ENCODE measurements around the gene EXOC4. TPM values are rescaled to one million over a fixed set of nuclear protein-coding genes. Genes with fewer than 3 reads are reported as not detected.

The EXOC4 gene
- total RNA-seq, 4 donors from 2014 or later: 36.6 to 64.0 (median 57.4) TPM

DNA sequence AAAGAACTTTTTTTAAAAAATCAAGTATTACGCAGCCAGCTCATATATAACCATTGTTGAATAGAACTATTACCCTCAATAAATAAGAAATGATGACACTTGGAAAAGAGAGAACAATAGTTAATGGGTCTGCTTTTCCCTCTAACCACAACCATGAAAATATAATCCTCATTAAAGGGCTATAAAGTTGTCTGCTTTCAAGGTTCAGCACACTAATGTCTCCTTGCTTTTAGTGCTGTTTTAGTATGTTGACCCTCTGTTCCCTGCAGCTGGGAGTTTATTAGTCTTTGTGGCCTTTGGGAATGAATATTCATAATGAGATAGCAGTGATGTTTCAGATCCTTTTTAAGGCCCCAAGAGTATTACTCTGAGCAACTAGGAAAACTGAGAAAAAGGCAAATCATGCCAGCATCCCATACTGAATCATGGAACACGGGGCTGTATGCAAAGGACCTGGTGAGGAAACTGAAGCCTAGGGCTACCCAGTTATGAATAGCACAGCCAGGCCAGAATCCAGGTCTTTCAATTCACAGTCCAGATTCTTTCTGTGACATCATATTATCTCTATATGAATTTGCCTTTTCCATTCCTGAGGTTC is 542.3 kb downstream of the EXOC4 start:
- intact Hi-C loops (cut with DNase I): no loop called here
- WGBS: 80% methylated on average over 2 of the region's 2 CpGs
- H3K4me1 ChIP-seq: peaks cover 0 to 5% (median 0%) of the 10 kb centered on the region in 4 donors

DNA sequence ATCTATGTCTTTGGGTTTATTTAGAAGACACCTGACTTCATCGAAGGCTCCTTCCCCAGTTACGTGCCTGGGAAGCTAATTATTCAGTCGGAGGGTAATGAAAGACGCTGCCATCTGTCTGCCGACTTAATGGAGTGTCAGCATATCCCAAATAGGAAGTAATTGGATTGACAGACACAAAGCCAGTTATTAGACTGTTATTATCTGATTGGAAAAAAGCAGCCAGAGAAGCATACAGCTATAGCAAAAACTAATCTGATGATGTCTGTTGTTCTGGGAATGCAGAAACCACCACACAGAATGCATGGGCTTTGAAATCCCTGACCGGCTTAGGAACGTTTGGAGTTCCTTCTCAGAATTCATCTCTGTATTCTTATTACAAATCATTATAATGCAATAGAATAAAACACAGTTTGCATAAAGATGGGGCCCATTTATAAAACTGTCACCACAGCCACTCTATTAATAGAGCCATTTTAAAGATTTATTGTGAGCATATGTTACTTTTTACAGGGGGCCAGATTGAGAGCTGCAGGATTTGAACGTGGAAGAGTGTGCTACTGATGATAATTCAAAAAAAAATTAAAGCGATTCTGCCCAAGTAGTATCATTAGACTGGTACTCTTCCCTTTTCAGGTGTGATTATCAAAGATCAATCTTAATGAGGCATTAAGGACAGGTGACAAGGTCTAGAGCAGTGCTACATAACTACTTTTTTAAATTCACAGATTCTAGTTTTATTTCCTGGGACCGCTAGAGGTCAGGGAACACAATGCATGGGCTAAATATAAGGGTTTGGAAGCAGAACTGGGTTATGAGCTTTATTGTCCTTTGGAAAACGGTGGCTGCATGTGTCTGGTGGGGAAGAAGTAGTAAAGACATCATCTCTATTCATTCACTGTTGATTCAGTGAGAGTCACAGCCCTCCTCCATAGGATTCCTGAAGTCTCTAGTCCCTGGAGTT is 544.2 kb downstream of the EXOC4 start:
- intact Hi-C loops (cut with DNase I): no loop called here
- Histone ChIP-seq H3K4me1 (peaks cover 0 to 5% (median 0%) of the 10 kb centered on the region in 4 donors), H3K4me3 (no peak overlapping the region), H3K27me3 (no peaks in the 10 kb centered on the region), H3K9me3 (no peaks in the 10 kb centered on the region), H3K36me3 (no peaks in the 10 kb centered on the region), H3K27ac (replicated peaks in 1 of 4) (no peak overlapping the region)
- 89% methylated on average over 11 of the region's 11 CpGs for WGBS
- TF ChIP-seq, protein P1, sequence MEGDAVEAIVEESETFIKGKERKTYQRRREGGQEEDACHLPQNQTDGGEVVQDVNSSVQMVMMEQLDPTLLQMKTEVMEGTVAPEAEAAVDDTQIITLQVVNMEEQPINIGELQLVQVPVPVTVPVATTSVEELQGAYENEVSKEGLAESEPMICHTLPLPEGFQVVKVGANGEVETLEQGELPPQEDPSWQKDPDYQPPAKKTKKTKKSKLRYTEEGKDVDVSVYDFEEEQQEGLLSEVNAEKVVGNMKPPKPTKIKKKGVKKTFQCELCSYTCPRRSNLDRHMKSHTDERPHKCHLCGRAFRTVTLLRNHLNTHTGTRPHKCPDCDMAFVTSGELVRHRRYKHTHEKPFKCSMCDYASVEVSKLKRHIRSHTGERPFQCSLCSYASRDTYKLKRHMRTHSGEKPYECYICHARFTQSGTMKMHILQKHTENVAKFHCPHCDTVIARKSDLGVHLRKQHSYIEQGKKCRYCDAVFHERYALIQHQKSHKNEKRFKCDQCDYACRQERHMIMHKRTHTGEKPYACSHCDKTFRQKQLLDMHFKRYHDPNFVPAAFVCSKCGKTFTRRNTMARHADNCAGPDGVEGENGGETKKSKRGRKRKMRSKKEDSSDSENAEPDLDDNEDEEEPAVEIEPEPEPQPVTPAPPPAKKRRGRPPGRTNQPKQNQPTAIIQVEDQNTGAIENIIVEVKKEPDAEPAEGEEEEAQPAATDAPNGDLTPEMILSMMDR (IDR thresholded peaks at IDR 0.05): no peak
- no peak for TF ChIP-seq POLR2A (IDR thresholded peaks at IDR 0.05; ENCODE audit: low read depth)
- TF ChIP-seq POLR2AphosphoS5 (IDR thresholded peaks at IDR 0.05): no peak
- no peak for TF ChIP-seq EP300 (IDR thresholded peaks at IDR 0.05)
- DNase-seq (ENCODE audit: extremely low spot score): no peak

More for the DNA sequence above, 542.3 kb downstream of the EXOC4 start:
- Histone ChIP-seq H3K36me3 (no peaks in the 10 kb centered on the region), H3K4me3 (no peak overlapping the region), H3K27ac (replicated peaks in 1 of 4) (no peak overlapping the region), H3K9me3 (no peaks in the 10 kb centered on the region), H3K27me3 (no peaks in the 10 kb centered on the region)
- TF ChIP-seq, protein P1 (IDR thresholded peaks at IDR 0.05): no peak
- TF ChIP-seq POLR2A (IDR thresholded peaks at IDR 0.05; ENCODE audit: low read depth): no peak
- TF ChIP-seq POLR2AphosphoS5 (IDR thresholded peaks at IDR 0.05): no peak
- TF ChIP-seq EP300 (IDR thresholded peaks at IDR 0.05): no peak
- no peak for DNase-seq (ENCODE audit: extremely low spot score)

DNA sequence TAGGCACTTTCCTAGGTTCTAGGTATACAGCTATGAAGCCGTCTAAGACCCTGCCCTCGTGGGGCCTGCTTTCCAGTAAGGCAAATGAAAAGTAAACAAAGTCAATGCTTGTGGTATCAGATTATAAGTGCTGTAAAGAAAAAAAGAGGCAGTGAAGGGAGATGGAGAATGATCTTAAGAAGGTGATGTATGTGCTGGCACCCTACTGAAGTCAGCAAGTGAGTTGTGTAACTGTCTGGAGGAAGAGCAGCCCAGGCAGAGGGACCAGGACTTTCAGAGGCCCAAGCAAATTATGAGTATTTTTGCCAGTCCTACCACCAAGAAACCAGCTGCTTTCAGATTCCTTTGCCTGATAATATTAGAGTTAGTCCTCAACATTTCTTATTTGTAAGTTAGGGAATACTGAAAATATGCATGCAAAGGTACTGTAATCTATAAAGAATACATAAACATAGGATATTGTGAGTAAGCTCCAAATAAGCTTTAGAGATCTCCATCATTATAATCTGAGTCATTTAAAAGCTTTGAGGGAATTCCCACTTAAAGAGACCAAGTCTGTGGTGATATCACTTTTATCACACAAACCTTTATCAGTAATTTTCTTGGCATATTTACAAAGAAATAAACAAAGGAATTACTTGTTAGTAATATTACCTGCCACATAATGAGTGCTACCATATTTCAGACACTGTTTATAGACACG is 545.1 kb downstream of the EXOC4 start:
- no peaks in the 10 kb centered on the region for H3K27me3 ChIP-seq
- no peak for TF ChIP-seq POLR2AphosphoS5 (IDR thresholded peaks at IDR 0.05)
- no peak for TF ChIP-seq POLR2A (IDR thresholded peaks at IDR 0.05; ENCODE audit: low read depth)
- TF ChIP-seq EP300 (IDR thresholded peaks at IDR 0.05): no peak
- TF ChIP-seq, protein P1 (IDR thresholded peaks at IDR 0.05): no peak
- no peaks in the 10 kb centered on the region for H3K36me3 ChIP-seq
- intact Hi-C loops (cut with DNase I): no loop called here
- H3K27ac ChIP-seq (replicated peaks in 1 of 4): no peak overlapping the region
- no peak overlapping the region for H3K4me3 ChIP-seq
- no peak for DNase-seq (ENCODE audit: extremely low spot score)
- WGBS: 89% methylated on average over 3 of the region's 3 CpGs
- peaks cover 0 to 5% (median 0%) of the 10 kb centered on the region in 4 donors for H3K4me1 ChIP-seq
- no peaks in the 10 kb centered on the region for H3K9me3 ChIP-seq

DNA sequence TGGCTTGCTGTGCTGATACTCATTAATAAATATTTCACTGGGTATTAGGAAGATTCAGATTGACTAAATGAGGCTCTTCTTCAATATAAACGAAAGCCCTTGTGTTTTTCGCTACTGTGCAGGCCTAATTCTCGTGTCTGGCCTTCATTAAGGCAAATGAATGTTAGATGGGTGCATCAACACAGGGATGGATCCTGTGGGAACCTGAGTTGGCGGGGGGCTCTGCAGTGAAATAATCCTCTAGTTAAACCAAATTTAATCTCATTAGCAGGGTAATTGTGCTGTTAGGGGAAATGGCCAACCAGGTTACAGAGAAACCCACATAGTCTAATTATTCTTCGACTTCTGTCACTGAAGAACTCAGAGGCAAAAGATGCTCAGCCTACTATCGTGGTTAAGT is 548.5 kb downstream of the EXOC4 start:
- H3K27me3 ChIP-seq: no peaks in the 10 kb centered on the region
- 81% methylated on average over 6 of the region's 6 CpGs for WGBS
- intact Hi-C loops (cut with DNase I): no loop called here

More for the DNA sequence above, 548.5 kb downstream of the EXOC4 start:
- DNase-seq (ENCODE audit: extremely low spot score): no peak
- Histone ChIP-seq H3K9me3 (no peaks in the 10 kb centered on the region), H3K27ac (replicated peaks in 1 of 4) (no peak overlapping the region), H3K4me3 (no peak overlapping the region), H3K4me1 (no peaks in the 10 kb centered on the region), H3K36me3 (no peaks in the 10 kb centered on the region)
- TF ChIP-seq EP300 (IDR thresholded peaks at IDR 0.05) (no peak), POLR2AphosphoS5 (IDR thresholded peaks at IDR 0.05) (no peak), POLR2A (IDR thresholded peaks at IDR 0.05; ENCODE audit: low read depth) (no peak)
- TF ChIP-seq, protein P1 (IDR thresholded peaks at IDR 0.05): no peak
